Panc1 (cell line): ENCODE measurements around the gene PHLPP1. TPM values are rescaled to one million over a fixed set of nuclear protein-coding genes. Genes with fewer than 3 reads are reported as not detected.

Experiments used
- ATAC-seq: fragments of 200-7000 bp; cut with Tn5 transposase; 2 replicates; pipeline ENCODE4 v1.9.1; 2020; ENCODE audit warnings: mild to moderate bottlenecking, moderate library complexity
- BruUV-seq: library from RNA; stranded (reverse); fragments of 400-500 nt; replicated peaks from 2 replicates; lab custom pipeline; 2021; lab: Mats Ljungman, UMichigan
- CTCF ChIA-PET: fragments of 300-600 bp; sonication (Branson Sonifier 250); formaldehyde crosslinking; loops from one replicate; lab custom pipeline; 2022; ENCODE audit warnings: antibody characterized with exemption; lab: Charles Lee
- POLR2A ChIA-PET: fragments of 300-600 bp; sonication (Branson Sonifier 250); formaldehyde crosslinking; loops from one replicate; lab custom pipeline; 2022; ENCODE audit warnings: antibody characterized with exemption; lab: Charles Lee
- DNase-seq: peaks from one replicate; pipeline ENCODE4 v3.0.0-alpha.2; 2010; ENCODE audit warnings: low read depth, low spot score
- H3K27ac ChIP-seq: 2 replicates; pipeline ENCODE4 v1.5.1; 2011; ENCODE audit warnings: mild to moderate bottlenecking, low read length, inconsistent platforms
- H3K27me3 ChIP-seq: fragments of 200-500 bp; sonication (Bioruptor generic); 2 replicates; pipeline ENCODE4 v1.6.0; 2014; ENCODE audit warnings: low read length, inconsistent platforms; ENCODE audit not compliant: control insufficient read depth, insufficient read depth
- H3K36me3 ChIP-seq: fragments of 200-500 bp; sonication (Bioruptor generic); 2 replicates; pipeline ENCODE4 v1.5.1; 2014; ENCODE audit warnings: inconsistent platforms, mild to moderate bottlenecking, low read length, moderate library complexity; ENCODE audit not compliant: control insufficient read depth, insufficient read depth
- H3K4me1 ChIP-seq: 2 replicates; pipeline ENCODE4 v1.5.1; 2011; ENCODE audit warnings: inconsistent platforms, mild to moderate bottlenecking, low read length, moderate library complexity; ENCODE audit not compliant: control insufficient read depth, insufficient read depth
- H3K4me3 ChIP-seq, 2 experiments: 2 replicates each; pipeline ENCODE4 v1.5.1; 2011 to 2012; ENCODE audit warnings: low read depth in 2 of 2, low read length in 2 of 2, mild to moderate bottlenecking in 2 of 2, inconsistent platforms in 1 of 2, moderate library complexity in 1 of 2
- H3K9me3 ChIP-seq: fragments of 200-500 bp; sonication (Bioruptor generic); 2 replicates; pipeline ENCODE4 v1.5.1; 2014; ENCODE audit warnings: low read depth, mild to moderate bottlenecking, inconsistent platforms, low read length, moderate library complexity; ENCODE audit not compliant: control insufficient read depth, insufficient read depth
- CTCF ChIP-seq: fragments of 450-650 bp; IDR thresholded peaks from 2 replicates; pipeline ENCODE4 v1.5.1; 2017; ENCODE audit warnings: mild to moderate bottlenecking
- POLR2AphosphoS5 ChIP-seq: IDR thresholded peaks from 2 replicates; pipeline ENCODE4 v1.6.1; 2012; ENCODE audit warnings: mild to moderate bottlenecking, low read depth, low read length, moderate library complexity
- REST ChIP-seq, 2 experiments: IDR thresholded peaks; 2 replicates each; pipeline ENCODE4 v1.6.1; 2011 to 2012; ENCODE audit warnings: low read depth in 2 of 2, control low read depth in 1 of 2, low read length in 1 of 2, mild to moderate bottlenecking in 1 of 2, moderate library complexity in 1 of 2; ENCODE audit not compliant: insufficient read depth in 1 of 2
- SIN3A ChIP-seq: IDR thresholded peaks from 2 replicates; pipeline ENCODE4 v1.6.1; 2012; ENCODE audit warnings: low read depth, mild to moderate bottlenecking, low read length, moderate library complexity, borderline replicate concordance; ENCODE audit not compliant: insufficient read depth
- TCF7L2 ChIP-seq: IDR thresholded peaks from 2 replicates; pipeline ENCODE4 v1.6.1; 2011; ENCODE audit warnings: mild to moderate bottlenecking, low read depth, low read length, inconsistent platforms
- in situ Hi-C: cut with HindIII; loops from 2 replicates; pipeline ENCODE4 v1.10.0; 2016; ENCODE audit warnings: low sequenced_read_pairs, low pct_unique_long_range_greater_than_20kb
- intact Hi-C: fragments of 100-400 bp; cut with micrococcal nuclease; formaldehyde crosslinking; loops from one replicate; pipeline ENCODE4 v1.10.0; 2022; ENCODE audit not compliant: unreplicated experiment
- total RNA-seq: library from RNA; stranded (reverse); gene quantifications from one replicate; pipeline ENCODE4 v1.2.1, GENCODE V29; 2021; ENCODE audit not compliant: unreplicated experiment

The PHLPP1 gene
- total RNA-seq, 1 experiment from 2014 or later: 6.3 TPM

GRCh38 chr18:62894681-62895390 lies 179.5 kb downstream of the PHLPP1 start:
- ATAC-seq: no peak
- BruUV-seq: no TSS peak
- ChIA-PET POLR2A (no interaction called here), CTCF (no interaction called here)
- Histone ChIP-seq H3K9me3 (no peaks in the 10 kb centered on the region), H3K27me3 (no peaks in the 10 kb centered on the region), H3K4me1 (no peaks in the 10 kb centered on the region), H3K36me3 (no peaks in the 10 kb centered on the region), H3K4me3 (no peak overlapping the region), H3K27ac (no peak overlapping the region)
- intact Hi-C loops (no loop called here), in situ Hi-C loops (no loop called here)
- no peak for DNase-seq
- no peak for TF ChIP-seq REST (IDR thresholded peaks at IDR 0.05; ENCODE audit: insufficient read depth in 1 of 2, low read depth in 2 of 2, low read length in 1 of 2)
- TF ChIP-seq TCF7L2: no peak
- no peak for TF ChIP-seq SIN3A
- no peak for TF ChIP-seq CTCF
- TF ChIP-seq POLR2AphosphoS5: no peak

DNA sequence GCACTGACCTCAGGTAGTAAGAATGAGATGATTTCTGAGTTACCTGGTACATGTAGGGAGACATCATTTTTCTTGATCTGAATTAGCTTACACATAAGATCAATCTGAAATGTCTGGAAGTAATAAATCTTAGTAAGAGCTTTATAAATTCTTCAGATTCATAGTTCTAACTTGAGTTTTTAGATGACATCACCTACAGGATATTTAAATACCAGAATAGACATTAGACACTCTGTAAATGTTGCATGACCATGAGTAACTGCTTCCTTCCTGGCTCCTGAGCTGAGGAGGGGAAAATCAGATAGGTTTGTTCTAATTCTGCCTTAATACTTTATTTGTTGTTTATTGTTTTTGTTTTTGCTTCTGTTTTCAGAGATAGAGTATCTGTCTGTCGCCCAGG lies 181.8 kb downstream of the PHLPP1 start:
- Histone ChIP-seq H3K4me3 (no peak overlapping the region), H3K27me3 (no peaks in the 10 kb centered on the region), H3K4me1 (no peaks in the 10 kb centered on the region), H3K36me3 (no peaks in the 10 kb centered on the region), H3K27ac (no peak overlapping the region), H3K9me3 (no peaks in the 10 kb centered on the region)
- CTCF ChIA-PET: no interaction called here
- DNase-seq (no peak), ATAC-seq (no peak)
- intact Hi-C loops: no loop called here
- in situ Hi-C loops: no loop called here
- BruUV-seq: no TSS peak
- POLR2A ChIA-PET: no interaction called here
- no peak for TF ChIP-seq SIN3A
- no peak for TF ChIP-seq CTCF
- TF ChIP-seq TCF7L2: no peak
